ENCODE data around the gene INHBC.

Gene INHBC, protein sequence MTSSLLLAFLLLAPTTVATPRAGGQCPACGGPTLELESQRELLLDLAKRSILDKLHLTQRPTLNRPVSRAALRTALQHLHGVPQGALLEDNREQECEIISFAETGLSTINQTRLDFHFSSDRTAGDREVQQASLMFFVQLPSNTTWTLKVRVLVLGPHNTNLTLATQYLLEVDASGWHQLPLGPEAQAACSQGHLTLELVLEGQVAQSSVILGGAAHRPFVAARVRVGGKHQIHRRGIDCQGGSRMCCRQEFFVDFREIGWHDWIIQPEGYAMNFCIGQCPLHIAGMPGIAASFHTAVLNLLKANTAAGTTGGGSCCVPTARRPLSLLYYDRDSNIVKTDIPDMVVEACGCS

DNA sequence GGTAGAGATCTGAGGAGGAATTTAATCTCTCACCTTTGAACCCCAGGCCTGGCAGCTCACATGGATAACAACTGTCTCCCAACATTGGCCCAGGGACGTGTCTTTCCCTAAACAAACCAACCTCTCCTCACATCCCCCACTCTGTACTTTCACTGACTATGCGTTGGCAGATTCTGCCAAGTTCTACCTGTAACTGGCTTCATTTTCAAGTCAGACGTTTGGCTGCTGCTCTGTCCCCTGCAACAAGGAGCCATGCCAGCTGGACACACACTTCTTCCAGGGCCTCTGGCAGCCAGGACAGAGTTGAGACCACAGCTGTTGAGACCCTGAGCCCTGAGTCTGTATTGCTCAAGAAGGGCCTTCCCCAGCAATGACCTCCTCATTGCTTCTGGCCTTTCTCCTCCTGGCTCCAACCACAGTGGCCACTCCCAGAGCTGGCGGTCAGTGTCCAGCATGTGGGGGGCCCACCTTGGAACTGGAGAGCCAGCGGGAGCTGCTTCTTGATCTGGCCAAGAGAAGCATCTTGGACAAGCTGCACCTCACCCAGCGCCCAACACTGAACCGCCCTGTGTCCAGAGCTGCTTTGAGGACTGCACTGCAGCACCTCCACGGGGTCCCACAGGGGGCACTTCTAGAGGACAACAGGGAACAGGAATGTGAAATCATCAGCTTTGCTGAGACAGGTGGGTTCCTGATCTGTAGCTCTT is at the start of gene INHBC:
Gene INHBC (plus strand): TSS at position 268 of the 707 bp plus-strand sequence. CDS start 103 bp downstream, at position 371.
- TF ChIP-seq, protein P1, sequence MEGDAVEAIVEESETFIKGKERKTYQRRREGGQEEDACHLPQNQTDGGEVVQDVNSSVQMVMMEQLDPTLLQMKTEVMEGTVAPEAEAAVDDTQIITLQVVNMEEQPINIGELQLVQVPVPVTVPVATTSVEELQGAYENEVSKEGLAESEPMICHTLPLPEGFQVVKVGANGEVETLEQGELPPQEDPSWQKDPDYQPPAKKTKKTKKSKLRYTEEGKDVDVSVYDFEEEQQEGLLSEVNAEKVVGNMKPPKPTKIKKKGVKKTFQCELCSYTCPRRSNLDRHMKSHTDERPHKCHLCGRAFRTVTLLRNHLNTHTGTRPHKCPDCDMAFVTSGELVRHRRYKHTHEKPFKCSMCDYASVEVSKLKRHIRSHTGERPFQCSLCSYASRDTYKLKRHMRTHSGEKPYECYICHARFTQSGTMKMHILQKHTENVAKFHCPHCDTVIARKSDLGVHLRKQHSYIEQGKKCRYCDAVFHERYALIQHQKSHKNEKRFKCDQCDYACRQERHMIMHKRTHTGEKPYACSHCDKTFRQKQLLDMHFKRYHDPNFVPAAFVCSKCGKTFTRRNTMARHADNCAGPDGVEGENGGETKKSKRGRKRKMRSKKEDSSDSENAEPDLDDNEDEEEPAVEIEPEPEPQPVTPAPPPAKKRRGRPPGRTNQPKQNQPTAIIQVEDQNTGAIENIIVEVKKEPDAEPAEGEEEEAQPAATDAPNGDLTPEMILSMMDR (conservative IDR thresholded peaks at IDR 0.05; ENCODE audit: low read length): no peak
- DNase-seq (ENCODE audit: low read depth): no peak
- H3K4me3 ChIP-seq (ENCODE audit: low read length): no peak within 1 kb of the TSS

GRCh38 chr12:57385586-57385985 is 49.0 kb upstream of the INHBC start:
- TF ChIP-seq, protein P1 (conservative IDR thresholded peaks at IDR 0.05; ENCODE audit: low read length): no peak
- H3K4me3 ChIP-seq (ENCODE audit: low read length): no peak overlapping the region
- DNase-seq (ENCODE audit: low read depth): no peak

DNA sequence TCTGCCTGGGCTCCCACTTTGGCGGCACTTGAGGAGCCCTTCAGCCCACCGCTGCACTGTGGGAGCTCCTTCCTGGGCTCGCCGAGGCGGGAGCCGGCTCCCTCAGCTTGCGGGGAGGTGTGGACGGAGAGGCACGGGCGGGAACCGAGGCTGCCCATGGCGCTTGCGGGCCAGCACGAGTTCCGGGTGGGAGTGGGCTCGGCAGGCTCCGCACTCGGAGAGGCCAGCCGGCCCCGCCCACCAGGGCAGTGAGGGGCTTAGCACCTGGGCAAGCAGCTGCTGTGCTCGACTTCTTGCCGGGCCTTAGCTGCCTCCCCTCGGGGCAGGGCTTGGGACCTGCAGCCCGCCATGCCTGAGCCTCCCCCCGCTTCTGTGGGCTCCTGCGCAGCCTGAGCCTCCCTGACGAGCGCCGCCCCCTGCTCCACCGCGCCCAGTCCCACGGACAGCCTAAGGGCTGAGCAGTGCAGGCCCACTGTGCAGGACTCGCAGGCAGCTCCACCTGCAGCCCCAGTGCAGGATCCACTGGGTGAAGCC is 48.3 kb upstream of the INHBC start:
- H3K4me3 ChIP-seq (ENCODE audit: low read length): no peak overlapping the region
- TF ChIP-seq, protein P1 (conservative IDR thresholded peaks at IDR 0.05; ENCODE audit: low read length): no peak
- DNase-seq (ENCODE audit: low read depth): no peak

- TF ChIP-seq, protein P1 (conservative IDR thresholded peaks at IDR 0.05; ENCODE audit: low read length): no peak
- no peak overlapping the region for H3K4me3 ChIP-seq (ENCODE audit: low read length)
- no peak for DNase-seq (ENCODE audit: low read depth)
Observed at GRCh38 chr12:57388425-57388824, 46.2 kb upstream of the INHBC start.

DNA sequence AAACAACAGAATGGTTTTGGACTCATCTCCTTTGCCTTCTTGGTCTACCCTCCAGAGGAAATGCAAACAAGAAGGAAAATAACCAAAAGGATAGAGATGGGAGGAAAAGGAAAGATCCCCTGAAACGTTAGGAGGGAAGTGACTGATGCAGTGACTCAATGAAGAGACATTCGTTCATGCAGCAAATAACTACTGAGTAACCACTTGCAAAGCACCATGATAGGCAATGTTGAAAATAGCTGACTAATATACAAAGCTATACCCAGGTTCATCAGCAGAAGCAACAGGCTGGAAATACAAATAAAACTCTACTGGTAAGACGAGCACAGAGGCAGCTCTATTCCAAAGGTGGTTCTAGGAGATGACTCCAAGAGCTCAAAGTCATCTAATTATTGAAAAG is 45.6 kb upstream of the INHBC start:
- no peak overlapping the region for H3K4me3 ChIP-seq (ENCODE audit: low read length)
- TF ChIP-seq, protein P1 (conservative IDR thresholded peaks at IDR 0.05; ENCODE audit: low read length): no peak
- DNase-seq (ENCODE audit: low read depth): peak; percentile 76

- H3K4me3 ChIP-seq (ENCODE audit: low read length): no peak overlapping the region
- DNase-seq (ENCODE audit: low read depth): no peak
- TF ChIP-seq, protein P1 (conservative IDR thresholded peaks at IDR 0.05; ENCODE audit: low read length): no peak
Observed at GRCh38 chr12:57390174-57390573, 44.4 kb upstream of the INHBC start.

All from AG10803 (cell line).